Glomerular visceral epithelial cell (primary cell): ENCODE results near the gene CYB561D1.

Source experiments
- DNase-seq: peaks from one replicate; pipeline ENCODE4 v3.0.0-alpha.2; 2016; ENCODE audit errors: extremely low spot score

The CYB561D1 gene

DNA sequence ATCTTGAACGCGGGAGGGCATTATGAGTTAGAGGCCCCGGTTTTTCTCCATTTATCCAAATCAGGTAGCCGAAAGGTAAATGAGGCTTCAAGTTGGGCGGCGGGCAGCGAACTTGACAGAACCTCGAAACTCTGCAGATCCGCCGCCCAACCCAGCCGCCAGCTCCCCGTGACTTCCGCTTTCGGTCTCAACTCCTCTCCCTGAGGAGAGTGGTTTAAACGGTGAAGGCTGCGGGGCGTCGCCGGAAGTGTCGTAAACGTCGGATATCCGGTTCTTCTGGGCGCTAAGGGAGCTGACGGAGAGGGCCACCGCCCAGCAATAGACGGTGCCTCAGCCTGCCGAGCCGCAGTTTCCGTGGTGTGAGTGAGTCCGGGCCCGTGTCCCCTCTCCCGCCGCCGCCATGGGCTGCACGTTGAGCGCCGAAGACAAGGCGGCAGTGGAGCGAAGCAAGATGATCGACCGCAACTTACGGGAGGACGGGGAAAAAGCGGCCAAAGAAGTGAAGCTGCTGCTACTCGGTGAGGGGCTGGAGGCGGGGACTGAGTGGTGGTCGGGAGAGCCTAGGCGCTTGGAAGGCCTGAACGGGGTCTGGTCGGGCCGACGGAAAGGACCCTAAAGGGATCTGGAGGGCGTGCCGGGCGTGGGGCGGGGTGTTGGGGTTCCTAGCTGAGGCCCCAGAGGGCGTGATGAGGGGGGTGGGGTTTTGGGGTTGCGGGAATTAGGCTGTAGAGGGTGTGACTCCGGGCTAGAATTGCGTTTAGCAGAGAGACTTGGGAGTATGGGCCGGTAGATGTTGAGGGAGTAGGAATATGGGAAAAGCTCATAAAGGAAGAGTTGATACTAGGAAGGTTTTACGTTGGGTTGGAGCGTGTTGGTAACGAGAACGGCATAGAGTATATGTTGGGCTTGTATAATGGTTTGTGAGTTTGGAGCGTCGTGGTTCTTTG lies 54.7 kb downstream of the CYB561D1 start, which contains the start of gene GNAI3:
Gene GNAI3, plus strand, starts transcription at position 295 of the 947 bp plus-strand sequence. Its CDS starts 106 bp downstream, at position 401.
- peak; percentile 94 for DNase-seq
